T follicular helper cell (primary cell): ENCODE results near the gene GSTO1.
A peak's percentile ranks its signal among the peaks of the same experiment; 100 is the strongest.
"Not testable (repeated sequence)": the region's sequence is repeated elsewhere in the genome, so short reads cannot be mapped to it uniquely, and the experiment has no call there.

Source experiments
- DNase-seq: peaks from one replicate; pipeline ENCODE4 v3.0.0-alpha.2; 2020; ENCODE audit warnings: low read depth
- total RNA-seq, 2 experiments: gene quantifications; one replicate each; lab custom pipeline; 2026; lab: John Stamatoyannopoulos, UW

The GSTO1 gene
- total RNA-seq: 71.9 to 74.3 reads per million in 2 experiments

- DNase-seq: peak; percentile 31
Measured at GRCh38 chr10:104254493-104255310, at the start of gene GSTO1. TSS of gene GSTO1 (plus strand) at chr10:104254892. CDS start at chr10:104254929, 37 bp downstream.

- DNase-seq: no peak
Measured at GRCh38 chr10:104208730-104209129, 46.0 kb upstream of the GSTO1 start.

GRCh38 chr10:104209575-104210198 lies 45.0 kb upstream of the GSTO1 start:
- DNase-seq: peak; percentile 16

- DNase-seq: no peak
Measured at GRCh38 chr10:104216631-104217030, 38.1 kb upstream of the GSTO1 start.

GRCh38 chr10:104218751-104219150 lies 35.9 kb upstream of the GSTO1 start:
- DNase-seq: no peak

- no peak for DNase-seq
Measured at GRCh38 chr10:104220522-104220921, 34.2 kb upstream of the GSTO1 start.

GRCh38 chr10:104223304-104223703 lies 31.4 kb upstream of the GSTO1 start:
- DNase-seq: no peak

- no peak for DNase-seq
Measured at GRCh38 chr10:104230490-104230889, 24.2 kb upstream of the GSTO1 start.

- DNase-seq: peak; percentile 100
Measured at GRCh38 chr10:104231784-104232612, 22.7 kb upstream of the GSTO1 start, which contains the start of gene CFAP43. TSS of gene CFAP43 (minus strand) at chr10:104232364. CDS start at chr10:104232246, 118 bp downstream.

- DNase-seq: no peak
Measured at GRCh38 chr10:104232613-104233102, 22.0 kb upstream of the GSTO1 start.

- no peak for DNase-seq
Measured at GRCh38 chr10:104233817-104234216, 20.9 kb upstream of the GSTO1 start.

GRCh38 chr10:104234934-104235333 lies 19.8 kb upstream of the GSTO1 start:
- DNase-seq: no peak

GRCh38 chr10:104235801-104236200 lies 18.9 kb upstream of the GSTO1 start:
- DNase-seq: no peak

- DNase-seq: no peak
Measured at GRCh38 chr10:104240078-104240477, 14.6 kb upstream of the GSTO1 start.

- no peak for DNase-seq
Measured at GRCh38 chr10:104242545-104242944, 12.1 kb upstream of the GSTO1 start.

GRCh38 chr10:104243009-104243408 lies 11.7 kb upstream of the GSTO1 start:
- not testable (repeated sequence) for DNase-seq

GRCh38 chr10:104243512-104243911 lies 11.2 kb upstream of the GSTO1 start:
- no peak for DNase-seq

GRCh38 chr10:104245066-104245632 lies 9.5 kb upstream of the GSTO1 start:
- DNase-seq: no peak

GRCh38 chr10:104246976-104247375 lies 7.7 kb upstream of the GSTO1 start:
- no peak for DNase-seq

GRCh38 chr10:104247513-104248146 lies 7.1 kb upstream of the GSTO1 start:
- no peak for DNase-seq

GRCh38 chr10:104248931-104249330 lies 5.8 kb upstream of the GSTO1 start:
- not testable (repeated sequence) for DNase-seq
